Placental pericyte (primary cell): ENCODE data around the gene KICS2. TPM values are rescaled to one million over a fixed set of nuclear protein-coding genes. Genes with fewer than 3 reads are reported as not detected.

Experiments
- small RNA-seq: library from RNA; depleted of rRNA; stranded (forward); fragments of <200 nt; gene quantifications from one replicate; pipeline ENCODE3, GENCODE V24; 2012; ENCODE audit warnings: low replicate concordance
- total RNA-seq: library from RNA; depleted of rRNA; stranded (reverse); fragments of >200 nt; gene quantifications from 2 replicates; pipeline ENCODE4 v1.2.3, GENCODE V29; 2012

KICS2 gene
- total RNA-seq: 9.2 and 9.6 TPM in 2 replicates

DNA sequence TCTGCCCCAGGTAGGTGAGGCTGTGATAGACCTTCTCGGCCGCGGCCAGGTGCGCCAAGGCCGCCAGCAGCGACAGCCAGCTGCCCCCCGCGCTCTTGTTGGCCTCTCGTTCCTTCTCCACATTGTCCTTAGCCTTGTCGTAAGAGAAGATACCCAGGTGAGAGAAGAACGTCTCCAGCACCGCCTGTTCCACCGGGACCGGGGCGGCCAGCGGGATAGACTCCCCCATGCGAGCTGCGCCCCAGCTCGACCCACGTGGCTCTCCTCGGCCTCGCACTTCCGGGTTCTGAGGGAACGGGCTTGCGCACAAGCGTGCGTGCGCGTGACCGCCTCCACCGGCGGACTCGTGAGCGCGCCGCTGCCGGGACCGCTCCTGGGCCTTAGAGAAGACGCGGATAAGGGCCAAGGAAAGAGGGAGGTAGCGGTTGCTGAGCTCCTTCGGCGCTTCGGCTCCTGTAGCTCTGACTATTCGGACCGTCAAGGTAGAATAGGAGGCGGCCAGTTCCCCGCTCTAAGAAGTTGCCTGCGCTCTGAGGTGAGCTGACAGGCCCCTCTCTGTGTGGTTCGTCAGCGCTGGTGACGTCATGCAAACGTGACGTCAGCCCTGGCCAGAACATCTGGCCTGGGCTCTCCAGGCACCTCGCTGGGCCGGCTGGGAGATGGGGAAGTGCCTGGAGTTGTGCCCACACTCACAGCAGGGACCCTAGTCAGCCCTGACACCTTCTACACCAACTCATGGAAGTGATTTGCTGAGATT is at the start of gene KICS2:
KICS2 (minus strand) TSS at position 288 of the 757 bp plus-strand sequence; CDS start at position 229, 59 bp downstream.

Small RNA genes lying within 50 kb of the gene (small RNA-seq; reads per million reads assigned to genes)
- gene RNU5A-7P: not detected
- not detected for gene RNU6-1009P

Other genes with a start within 250 kb of the KICS2 start
- gene C12orf56, start 168.5 kb upstream of the KICS2 start, total RNA-seq: 2.8 and 4.3 TPM in 2 replicates
- gene XPOT, start 182.1 kb upstream of the KICS2 start, total RNA-seq: 80.0 and 144 TPM in 2 replicates
- gene TBK1, start 229.8 kb upstream of the KICS2 start, total RNA-seq: 21.4 and 41.5 TPM in 2 replicates